GM12878 (cell line): ENCODE data around the gene CMTM1. TPM values are rescaled to one million over a fixed set of nuclear protein-coding genes. Genes with fewer than 3 reads are reported as not detected.

Experiments
- BCL3 ChIP-seq: IDR thresholded peaks from 2 replicates; pipeline ENCODE4 v1.6.1; 2011; ENCODE audit warnings: borderline replicate concordance, low read depth, mild to moderate bottlenecking, moderate library complexity, low read length; ENCODE audit not compliant: insufficient read depth, poor library complexity, severe bottlenecking
- ESRRA ChIP-seq: IDR thresholded peaks from 2 replicates; pipeline ENCODE4 v1.6.1; 2012; ENCODE audit warnings: mild to moderate bottlenecking, low read length, improper control_type of control experiment
- FOXK2 ChIP-seq: fragments of 450-650 bp; IDR thresholded peaks from 2 replicates; pipeline ENCODE4 v1.6.1; 2017; ENCODE audit warnings: mild to moderate bottlenecking, moderate library complexity
- GABPA ChIP-seq: IDR thresholded peaks from 2 replicates; pipeline ENCODE4 v1.6.1; 2014; ENCODE audit warnings: antibody characterized with exemption, low read depth, mild to moderate bottlenecking, inconsistent platforms
- MTA2 ChIP-seq: fragments of 450-650 bp; IDR thresholded peaks from 2 replicates; pipeline ENCODE4 v1.6.1; 2016; ENCODE audit warnings: low read depth, mild to moderate bottlenecking, moderate library complexity
- MXI1 ChIP-seq: fragments of 150-350 bp; IDR thresholded peaks from 2 replicates; pipeline ENCODE4 v1.6.1; 2011; ENCODE audit warnings: low read depth, mild to moderate bottlenecking, inconsistent platforms, low read length, improper control_type of control experiment
- RAD21 ChIP-seq: IDR thresholded peaks from 2 replicates; pipeline ENCODE4 v1.6.1; 2011; ENCODE audit warnings: mild to moderate bottlenecking, low read depth, low read length, moderate library complexity; ENCODE audit not compliant: insufficient read depth
- polyA plus RNA-seq, 11 experiments: library from polyadenylated mRNA; depleted of rRNA in 4 of 11; unstranded in 6 of 11; stranded (reverse) in 5 of 11; fragments of >200 nt; fragmentation: Nextera tagmentation in 4 of 11; fragmentation: Illumina TruSeq in 1 of 11; extraction: Ambion mirVana in 4 of 11; extraction: Trizol in 1 of 11; gene quantifications; 1 replicate in 1 of 11; 2 replicates in 10 of 11; pipeline versions ENCODE4 v1.2.1 to v1.2.3, GENCODE V29; 2011 to 2016; ENCODE audit warnings: inconsistent platforms in 2 of 11, missing spikeins in 2 of 11, low read depth in 1 of 11
- total RNA-seq, 4 experiments: library from RNA; depleted of rRNA in 3 of 4; stranded (reverse); fragments of >200 nt in 3 of 4; fragmentation: Illumina TruSeq in 1 of 4; extraction: Trizol in 1 of 4; gene quantifications; 2 replicates each; pipeline versions ENCODE4 v1.2.1 to v1.2.3, GENCODE V29; 2013 to 2021
- TF ChIP-seq, protein P1 (sequence below): fragments of 450-650 bp; formaldehyde crosslinking; IDR thresholded peaks from 2 replicates; pipeline ENCODE4 v1.5.0; 2022; ENCODE audit warnings: mild to moderate bottlenecking, missing genetic modification characterization

Gene CMTM1
- total and polyA plus RNA-seq, 10 of the 15 experiments (the other 5 are each of a cell fraction or from before 2014, with no cell fraction given): 0.09 to 3.0 (median 1.4) TPM; not detected in 2

- TF ChIP-seq BCL3 (no peak), RAD21 (no peak), GABPA (0 out of 2 replicates have a peak, but pooled peaks have one; percentile 67), ESRRA (no peak), MXI1 (0 out of 2 replicates have a peak, but pooled peaks have one; percentile 8), FOXK2 (no peak), MTA2 (peak; percentile 50)
- TF ChIP-seq, protein P1, sequence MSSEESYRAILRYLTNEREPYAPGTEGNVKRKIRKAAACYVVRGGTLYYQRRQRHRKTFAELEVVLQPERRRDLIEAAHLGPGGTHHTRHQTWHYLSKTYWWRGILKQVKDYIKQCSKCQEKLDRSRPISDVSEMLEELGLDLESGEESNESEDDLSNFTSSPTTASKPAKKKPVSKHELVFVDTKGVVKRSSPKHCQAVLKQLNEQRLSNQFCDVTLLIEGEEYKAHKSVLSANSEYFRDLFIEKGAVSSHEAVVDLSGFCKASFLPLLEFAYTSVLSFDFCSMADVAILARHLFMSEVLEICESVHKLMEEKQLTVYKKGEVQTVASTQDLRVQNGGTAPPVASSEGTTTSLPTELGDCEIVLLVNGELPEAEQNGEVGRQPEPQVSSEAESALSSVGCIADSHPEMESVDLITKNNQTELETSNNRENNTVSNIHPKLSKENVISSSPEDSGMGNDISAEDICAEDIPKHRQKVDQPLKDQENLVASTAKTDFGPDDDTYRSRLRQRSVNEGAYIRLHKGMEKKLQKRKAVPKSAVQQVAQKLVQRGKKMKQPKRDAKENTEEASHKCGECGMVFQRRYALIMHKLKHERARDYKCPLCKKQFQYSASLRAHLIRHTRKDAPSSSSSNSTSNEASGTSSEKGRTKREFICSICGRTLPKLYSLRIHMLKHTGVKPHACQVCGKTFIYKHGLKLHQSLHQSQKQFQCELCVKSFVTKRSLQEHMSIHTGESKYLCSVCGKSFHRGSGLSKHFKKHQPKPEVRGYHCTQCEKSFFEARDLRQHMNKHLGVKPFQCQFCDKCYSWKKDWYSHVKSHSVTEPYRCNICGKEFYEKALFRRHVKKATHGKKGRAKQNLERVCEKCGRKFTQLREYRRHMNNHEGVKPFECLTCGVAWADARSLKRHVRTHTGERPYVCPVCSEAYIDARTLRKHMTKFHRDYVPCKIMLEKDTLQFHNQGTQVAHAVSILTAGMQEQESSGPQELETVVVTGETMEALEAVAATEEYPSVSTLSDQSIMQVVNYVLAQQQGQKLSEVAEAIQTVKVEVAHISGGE (CRISPR knock-in tag): peak; percentile 20; the same call in 1 of the 2 replicates
Measured at GRCh38 chr16:66549284-66550131, 16.7 kb upstream of the CMTM1 start, which contains the start of gene TK2 (continued).
